ENCODE results near the gene CACNA2D2.

The CACNA2D2 gene

DNA sequence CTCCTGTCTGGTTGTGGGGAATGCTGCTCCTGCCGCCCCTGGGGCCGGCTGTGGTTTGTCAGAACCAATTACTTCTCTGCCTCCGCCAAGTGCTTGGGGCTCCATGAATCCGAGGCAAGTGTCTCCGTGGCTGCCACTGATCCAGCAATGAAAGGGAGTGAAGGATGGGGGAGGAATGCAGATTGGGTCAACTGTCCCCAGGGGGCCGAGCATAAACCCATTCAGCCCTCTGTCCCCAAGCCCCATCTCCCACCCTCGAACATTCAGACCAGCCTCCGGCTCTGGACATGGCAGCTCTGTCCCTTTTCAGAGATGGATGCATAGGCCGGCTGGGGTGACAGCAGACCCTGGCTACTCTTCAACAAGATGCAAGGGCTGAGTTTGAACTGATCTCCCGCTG is 35.5 kb downstream of the CACNA2D2 start:
- DNase-seq: no peak

GRCh38 chr3:50466177-50466576 is 37.3 kb downstream of the CACNA2D2 start:
- no peak for DNase-seq

DNA sequence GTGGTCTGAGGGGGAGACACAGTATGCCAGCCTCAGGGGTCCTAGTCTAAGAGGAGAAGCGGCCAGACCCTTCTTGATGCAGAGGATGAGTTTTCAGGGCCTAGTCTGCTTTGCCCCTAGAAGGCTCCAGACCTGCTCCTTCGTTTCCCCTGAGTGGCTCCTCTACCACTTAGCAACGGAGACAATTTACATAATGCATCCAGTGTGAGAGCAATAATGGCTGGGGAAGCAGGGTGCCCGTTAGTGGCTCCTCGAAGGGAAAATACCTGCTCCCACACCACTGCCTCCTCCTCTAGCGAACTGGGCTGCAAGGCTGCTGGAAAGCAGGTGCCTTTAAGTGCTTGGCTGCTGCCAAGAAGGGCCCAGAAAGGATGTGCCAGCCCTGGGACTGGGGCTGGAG is 38.9 kb downstream of the CACNA2D2 start:
- DNase-seq: no peak

GRCh38 chr3:50459785-50460184 is 43.6 kb downstream of the CACNA2D2 start:
- no peak for DNase-seq

DNA sequence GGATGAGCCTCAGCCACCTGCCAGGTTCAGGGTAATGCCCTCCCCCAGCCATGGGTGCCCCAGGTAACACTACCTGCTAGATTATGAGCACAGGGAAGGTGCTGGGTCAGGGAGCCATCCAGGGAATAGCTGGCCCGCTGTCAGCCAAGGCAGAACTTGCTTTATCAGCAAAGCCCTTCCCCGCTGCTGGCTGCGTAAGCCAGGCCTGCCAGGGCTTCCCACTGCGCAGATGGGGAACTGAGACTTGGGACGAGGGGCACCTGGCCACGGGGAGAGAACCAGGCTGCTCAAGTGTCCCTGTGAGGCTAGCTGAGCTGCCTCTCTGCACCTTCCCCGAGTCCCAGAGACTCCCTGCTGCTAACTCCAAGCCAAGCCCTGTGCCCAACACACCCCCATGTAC is 45.4 kb downstream of the CACNA2D2 start:
- no peak for DNase-seq

GRCh38 chr3:50455161-50456018 is 48.0 kb downstream of the CACNA2D2 start:
- no peak for DNase-seq

- DNase-seq: no peak
Measured at GRCh38 chr3:50454481-50455070, 48.9 kb downstream of the CACNA2D2 start.

DNA sequence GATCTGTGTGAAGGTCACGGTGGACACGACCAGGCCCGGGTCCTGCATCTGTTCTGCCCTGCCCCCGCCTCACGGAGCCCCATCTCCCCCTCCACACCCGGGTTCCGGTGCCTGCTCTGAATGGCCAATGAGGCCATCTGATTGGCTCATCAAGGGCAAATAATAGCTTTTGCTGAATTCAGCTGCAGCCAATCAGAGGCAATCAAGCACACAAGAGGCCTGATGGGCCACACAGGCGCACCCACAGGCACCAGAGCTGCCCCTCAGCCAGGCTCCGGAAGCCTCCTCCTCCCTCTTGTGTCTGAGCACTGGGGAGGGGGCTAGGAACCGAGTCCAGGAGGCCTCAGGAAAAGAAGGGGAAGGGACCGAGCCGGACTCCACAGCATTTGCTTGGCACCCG is 49.5 kb downstream of the CACNA2D2 start:
- DNase-seq: no peak

DNA sequence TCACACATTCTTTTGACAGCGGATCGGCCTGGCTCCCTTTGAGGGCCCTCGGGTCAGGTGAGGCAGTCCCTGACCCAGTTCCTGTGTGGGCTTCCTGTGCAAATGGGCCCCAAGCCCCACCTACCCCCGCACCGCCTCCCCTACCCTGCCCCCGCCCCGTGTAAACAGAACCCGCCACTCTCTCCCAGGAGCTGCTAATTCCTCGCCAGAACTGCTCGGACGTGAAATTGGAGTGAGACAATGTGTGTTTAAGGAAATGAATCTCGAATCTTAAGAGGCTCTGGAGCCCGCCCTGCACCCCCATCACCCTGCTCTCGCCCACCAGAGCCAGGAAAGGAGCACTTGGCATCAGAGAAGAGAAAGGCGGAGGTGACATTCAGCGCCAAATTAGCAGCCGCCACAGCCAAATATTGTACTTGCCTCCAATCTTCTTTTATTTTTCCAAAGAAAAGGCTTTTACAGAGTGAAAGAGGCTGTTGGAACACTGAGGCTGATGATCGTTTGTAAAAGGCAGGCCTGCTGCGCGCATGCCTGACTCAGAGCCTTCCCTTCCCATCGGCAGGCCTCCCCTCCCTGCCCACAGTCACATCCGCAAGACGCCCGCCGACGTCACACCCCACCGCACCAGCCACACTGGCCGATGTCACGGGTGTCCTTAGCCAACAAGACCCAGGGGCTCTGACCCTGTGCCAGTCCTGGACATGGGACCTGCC is 53.1 kb downstream of the CACNA2D2 start:
- DNase-seq: peak in 30 of 56 donors; percentile 6 to 76 (median 39)

- DNase-seq: no peak
Measured at GRCh38 chr3:50448752-50449539, 54.5 kb downstream of the CACNA2D2 start.

DNA sequence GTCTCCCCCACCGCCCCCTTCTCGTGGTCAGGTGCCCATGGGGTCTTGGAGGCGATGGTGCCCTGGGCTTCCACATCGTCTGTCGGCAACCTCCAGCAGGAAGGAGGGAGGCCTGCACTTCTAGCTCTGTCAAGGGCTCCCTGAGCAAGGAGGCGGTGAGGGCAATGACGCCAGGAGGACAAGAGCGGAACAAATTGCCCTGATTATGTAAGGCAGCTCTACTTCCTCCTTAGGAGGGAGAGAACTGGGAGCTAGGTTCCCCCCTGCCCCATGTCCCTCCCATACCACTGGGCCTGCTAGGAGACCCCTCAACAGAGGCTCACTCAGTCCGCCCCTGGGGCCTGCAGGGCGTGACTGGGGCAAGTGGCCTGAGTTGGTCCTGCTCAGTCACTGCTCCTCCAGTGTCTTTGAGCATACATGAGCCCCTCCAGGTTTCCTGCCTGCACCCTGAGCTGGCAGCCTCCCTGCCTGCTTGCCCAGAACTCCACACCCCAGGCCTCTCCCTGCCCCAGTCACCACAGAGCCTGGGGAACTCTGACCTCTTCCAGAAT is 56.1 kb downstream of the CACNA2D2 start:
- no peak for DNase-seq

- DNase-seq: no peak
Measured at GRCh38 chr3:50445919-50446318, 57.5 kb downstream of the CACNA2D2 start.

- no peak for DNase-seq
Measured at GRCh38 chr3:50444782-50445181, 58.7 kb downstream of the CACNA2D2 start.

- no peak for DNase-seq
Measured at GRCh38 chr3:50444213-50444612, 59.2 kb downstream of the CACNA2D2 start.

DNA sequence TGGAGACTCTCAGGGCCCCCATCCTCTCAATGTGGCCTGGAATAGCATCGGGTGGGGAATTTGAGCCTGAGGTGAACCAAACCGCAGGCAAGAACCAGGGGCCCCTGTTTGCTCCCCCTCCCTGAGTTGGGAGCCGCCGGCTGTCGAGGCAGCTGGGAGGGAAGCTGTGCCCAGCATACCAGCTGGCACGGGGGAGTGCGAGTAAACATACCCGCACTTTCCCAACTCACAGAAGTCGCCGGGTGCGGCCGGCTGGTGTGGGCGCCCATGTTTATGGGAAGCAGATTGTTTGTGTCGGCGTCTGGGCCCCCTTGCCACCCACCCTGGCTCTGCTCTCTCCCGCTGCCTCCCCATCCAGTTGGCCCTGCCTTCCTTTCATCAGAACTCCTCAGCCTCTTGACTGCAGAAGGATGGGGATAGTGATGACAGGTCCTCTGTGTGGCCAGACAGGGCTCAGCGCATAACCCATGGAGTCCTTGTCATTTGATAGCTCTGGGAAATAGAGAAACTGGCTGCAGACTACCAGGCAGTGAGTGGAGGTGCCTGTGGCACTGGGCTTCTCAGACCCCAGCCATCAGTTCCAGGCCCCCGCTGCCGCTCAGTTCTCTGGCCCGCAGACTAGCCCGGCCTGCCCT is 60.4 kb downstream of the CACNA2D2 start:
- DNase-seq: peak in 36 of 56 donors; percentile 11 to 76 (median 40)

DNA sequence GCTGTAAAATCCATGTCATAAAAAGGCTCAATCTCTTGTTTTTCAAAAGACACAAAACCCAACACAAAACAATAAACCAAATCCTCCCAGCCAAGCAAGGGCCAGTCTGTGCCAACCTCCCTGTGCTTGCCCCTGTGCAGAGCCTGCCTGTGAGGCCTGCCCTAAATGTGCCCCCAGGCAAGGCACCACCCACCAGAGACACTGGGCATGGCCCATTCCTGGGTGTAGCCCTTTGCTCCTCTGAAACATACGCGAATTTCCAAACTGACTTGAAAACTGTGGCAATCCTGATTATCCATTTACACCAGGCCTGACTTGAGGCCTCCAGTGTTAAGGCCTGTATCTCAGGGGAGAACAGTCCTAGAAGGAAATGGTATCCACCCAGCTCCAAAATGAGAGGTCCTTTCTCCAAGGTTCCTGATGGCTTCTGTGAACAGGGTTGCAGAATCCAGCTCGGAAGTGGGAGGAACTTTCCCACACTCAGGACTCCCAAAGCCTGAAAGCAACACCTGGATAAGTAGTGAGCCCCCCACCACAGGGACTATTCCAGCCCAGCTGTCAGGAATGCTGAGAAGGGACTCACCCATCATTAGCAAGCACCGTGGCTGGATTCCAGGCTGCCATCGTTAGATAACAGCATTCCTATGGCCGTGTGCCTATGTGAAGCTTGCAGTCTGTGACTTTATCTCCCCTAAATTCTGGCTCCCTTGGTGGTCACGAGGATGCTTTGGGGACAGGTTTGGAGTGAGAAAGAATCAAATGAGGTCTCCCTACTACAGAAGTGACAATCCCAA is 61.8 kb downstream of the CACNA2D2 start:
- DNase-seq: no peak

- DNase-seq: peak in 27 of 56 donors; percentile 3 to 73 (median 25)
Measured at GRCh38 chr3:50436114-50436674, 67.2 kb downstream of the CACNA2D2 start.

DNA sequence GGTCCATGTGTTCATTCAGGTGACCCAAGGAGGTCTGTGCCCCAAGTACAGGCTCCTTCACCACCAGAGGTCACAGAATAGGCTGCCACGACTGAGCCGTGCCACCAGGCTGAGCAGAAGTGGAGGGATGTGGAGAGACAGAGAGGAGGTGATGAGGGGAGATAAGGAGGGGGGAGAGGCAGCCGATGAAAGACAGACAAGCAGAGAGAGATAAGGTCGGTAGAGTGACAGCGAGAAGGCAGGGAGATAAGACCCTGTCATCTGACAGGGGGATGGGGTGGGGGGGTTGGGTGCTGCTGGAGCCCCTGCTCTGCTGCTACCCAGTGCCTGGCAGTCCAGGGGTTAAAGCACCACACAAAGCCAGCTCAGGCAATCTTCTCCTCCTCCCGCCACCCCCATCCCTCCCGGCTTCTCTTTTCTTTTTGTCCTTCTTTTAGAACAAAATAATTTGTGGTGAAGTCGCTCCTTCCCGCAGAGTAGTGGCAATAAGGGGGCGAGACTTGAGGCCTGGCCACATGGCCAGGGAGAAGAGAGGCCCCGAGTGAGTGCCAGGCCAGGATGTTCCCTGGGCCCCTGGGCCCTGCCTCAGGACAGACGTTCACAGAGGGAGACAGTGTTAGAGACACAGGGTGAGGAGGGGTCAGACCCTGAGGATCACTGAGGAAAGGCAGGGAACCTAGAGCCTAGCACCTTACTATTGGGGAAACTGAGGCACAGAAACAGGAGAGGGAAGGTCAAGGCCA is 67.9 kb downstream of the CACNA2D2 start:
- no peak for DNase-seq

DNA sequence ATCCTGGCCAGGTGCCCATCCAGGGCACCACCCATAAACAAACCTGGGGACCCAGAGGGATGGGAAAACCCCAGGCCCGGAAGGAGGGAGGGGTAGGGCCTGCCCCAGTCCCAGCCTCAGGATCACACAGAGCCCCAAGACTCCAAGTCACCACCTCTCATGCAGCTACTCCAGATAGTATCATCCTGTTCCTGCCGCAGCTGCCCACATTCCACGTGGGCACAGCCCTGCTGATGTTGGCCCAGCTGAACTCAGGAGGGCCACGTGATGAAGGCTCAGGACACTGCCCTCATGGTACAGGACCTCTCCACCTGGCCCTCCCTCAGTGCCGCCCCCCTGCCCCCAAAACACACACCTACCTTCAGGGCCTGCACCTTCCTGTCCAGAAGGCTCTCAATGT is 69.5 kb downstream of the CACNA2D2 start:
- no peak for DNase-seq
